ENCODE results near the gene DMRT3. TPM values are rescaled to one million over a fixed set of nuclear protein-coding genes. Genes with fewer than 3 reads are reported as not detected.

Gene DMRT3
- total and polyA plus RNA-seq, 10 of the 15 experiments (the other 5 are each of a cell fraction or from before 2014, with no cell fraction given): 0.06 to 0.11 TPM; not detected in 8

DNA sequence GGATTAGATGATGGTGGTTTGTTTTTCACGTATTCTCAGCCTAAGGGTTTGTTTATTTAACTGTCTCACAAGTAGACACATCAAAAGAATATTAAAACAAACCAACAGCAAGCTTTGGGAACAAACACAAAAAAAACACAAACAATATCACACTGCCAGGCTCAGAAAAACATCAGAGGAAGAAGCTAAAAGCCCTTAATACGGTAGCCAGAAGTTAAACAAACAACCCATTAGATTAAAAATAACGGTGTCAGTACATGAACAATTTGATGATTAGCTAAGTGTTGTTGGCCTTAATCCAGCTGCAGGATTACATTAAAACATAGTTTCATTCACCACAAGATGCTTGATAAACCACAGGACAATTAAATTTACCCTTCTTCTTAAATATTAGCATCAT, 57.8 kb downstream of the DMRT3 start:
- FAIRE-seq (no peak), ATAC-seq (no peak), DNase-seq (ENCODE audit: low read depth, low spot score) (no peak)
- no peak overlapping the region for H3K9ac ChIP-seq (ENCODE audit: control insufficient read depth, insufficient read depth, low read length)
- no peaks in the 10 kb centered on the region for H3K36me3 ChIP-seq (ENCODE audit: control insufficient read depth in 2 of 2, insufficient read depth in 2 of 2, low read length in 1 of 2)
- H3K4me1 ChIP-seq (ENCODE audit: control insufficient read depth, insufficient read depth, low read length): no peaks in the 10 kb centered on the region
- no peak overlapping the region for H2AFZ ChIP-seq (ENCODE audit: control insufficient read depth, low read depth, low read length)
- RAD21 ChIA-PET (ENCODE audit: unreplicated experiment): interaction anchor here (1.1 kb wide), 1 partner anchor 419 kb away, joined by 3 read pairs; no protein-coding TSS in a partner anchor
- no peaks in the 10 kb centered on the region for H4K20me1 ChIP-seq (ENCODE audit: control insufficient read depth, insufficient read depth)
- no peak overlapping the region for H3K4me3 ChIP-seq
- SMC1A ChIA-PET (ENCODE audit: uncharacterized antibody, unreplicated experiment): interaction anchor here (0.9 kb wide), 1 partner anchor 23 kb away, joined by 3 read pairs; no protein-coding TSS in a partner anchor
- H3K4me2 ChIP-seq (ENCODE audit: control insufficient read depth, insufficient read depth): no peak overlapping the region
- no peaks in the 10 kb centered on the region for H3K79me2 ChIP-seq (ENCODE audit: control insufficient read depth, insufficient read depth, low read length)
- 25% methylated on average over 3 of the region's 3 CpGs for WGBS (ENCODE audit: insufficient coverage, insufficient replicate concordance, low lambda C conversion rate, missing lambda C conversion rate)
- no peak overlapping the region for H3K27ac ChIP-seq (ENCODE audit: control insufficient read depth, insufficient read depth)
- no TSS peak for BruUV-seq (replicated peaks)
- CTCF ChIA-PET: interaction anchor here (1.0 to 1.5 kb wide), 3 partner anchors 25 to 419 kb away, joined by 3 to 4 read pairs (median 3); no protein-coding TSS in a partner anchor
- in situ Hi-C loops (cut with MboI): no loop called here
- POLR2A ChIA-PET: interaction anchor here (0.6 to 0.7 kb wide), 2 partner anchors 572 to 664 kb away, joined by 3 to 5 read pairs; no protein-coding TSS in a partner anchor
- no peaks in the 10 kb centered on the region for H3K9me3 ChIP-seq (replicated peaks; ENCODE audit: control insufficient read depth, insufficient read depth, low read length)
- intact Hi-C loops (cut with micrococcal nuclease; ENCODE audit: unreplicated experiment): no loop called here
- TF ChIP-seq, protein P1, sequence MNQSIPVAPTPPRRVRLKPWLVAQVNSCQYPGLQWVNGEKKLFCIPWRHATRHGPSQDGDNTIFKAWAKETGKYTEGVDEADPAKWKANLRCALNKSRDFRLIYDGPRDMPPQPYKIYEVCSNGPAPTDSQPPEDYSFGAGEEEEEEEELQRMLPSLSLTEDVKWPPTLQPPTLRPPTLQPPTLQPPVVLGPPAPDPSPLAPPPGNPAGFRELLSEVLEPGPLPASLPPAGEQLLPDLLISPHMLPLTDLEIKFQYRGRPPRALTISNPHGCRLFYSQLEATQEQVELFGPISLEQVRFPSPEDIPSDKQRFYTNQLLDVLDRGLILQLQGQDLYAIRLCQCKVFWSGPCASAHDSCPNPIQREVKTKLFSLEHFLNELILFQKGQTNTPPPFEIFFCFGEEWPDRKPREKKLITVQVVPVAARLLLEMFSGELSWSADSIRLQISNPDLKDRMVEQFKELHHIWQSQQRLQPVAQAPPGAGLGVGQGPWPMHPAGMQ (IDR thresholded peaks at IDR 0.05; ENCODE audit: borderline replicate concordance): no peak
- no peaks in the 10 kb centered on the region for H3K27me3 ChIP-seq (replicated peaks in 1 of 2; ENCODE audit: control insufficient read depth in 2 of 2, insufficient read depth in 2 of 2, low read length in 1 of 2)

DNA sequence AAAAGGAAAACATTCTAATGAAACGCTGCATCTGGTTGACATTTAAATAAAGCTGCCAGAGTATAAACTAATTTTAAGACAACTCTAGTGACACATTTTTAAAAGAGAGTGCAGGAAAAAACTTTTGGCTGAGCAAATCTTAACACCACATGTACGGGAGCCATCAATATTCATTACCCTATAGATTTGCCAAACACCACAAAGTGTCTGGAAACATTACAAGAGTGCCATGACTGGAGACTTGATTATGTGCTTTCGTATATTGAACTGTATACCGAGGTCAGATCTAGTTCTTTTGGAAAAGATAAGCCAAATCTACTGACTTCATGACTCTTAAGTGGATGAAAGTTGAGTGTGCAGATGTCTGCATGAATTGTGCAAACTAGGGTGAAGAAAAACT, 63.1 kb downstream of the DMRT3 start:
- no peak for FAIRE-seq
- no peaks in the 10 kb centered on the region for H3K4me1 ChIP-seq (ENCODE audit: control insufficient read depth, insufficient read depth, low read length)
- WGBS (ENCODE audit: insufficient coverage, insufficient replicate concordance, low lambda C conversion rate, missing lambda C conversion rate): 7% methylated on average over 4 of the region's 4 CpGs
- ChIA-PET CTCF (interaction anchor here (1.2 to 1.4 kb wide), 2 partner anchors 30 to 339 kb away, joined by 3 to 6 read pairs; no protein-coding TSS in a partner anchor), SMC1A (ENCODE audit: uncharacterized antibody, unreplicated experiment) (interaction anchor here (0.8 to 3.5 kb wide), 7 partner anchors 8 to 297 kb away, joined by 3 to 17 read pairs (median 3); no protein-coding TSS in a partner anchor), RAD21 (ENCODE audit: unreplicated experiment) (interaction anchor here (0.9 to 3.2 kb wide), 3 partner anchors 8 to 30 kb away, joined by 3 to 11 read pairs (median 5); partner anchors contain the start of gene DMRT2), POLR2A (interaction anchor here (1.2 kb wide), 1 partner anchor 30 kb away, joined by 3 read pairs; no protein-coding TSS in a partner anchor)
- H2AFZ ChIP-seq (ENCODE audit: control insufficient read depth, low read depth, low read length): no peak overlapping the region
- in situ Hi-C loops (cut with MboI) (no loop called here), intact Hi-C loops (cut with micrococcal nuclease; ENCODE audit: unreplicated experiment) (no loop called here)
- H3K9me3 ChIP-seq (replicated peaks; ENCODE audit: control insufficient read depth, insufficient read depth, low read length): no peaks in the 10 kb centered on the region; the same call in 2 of the 3 replicates
- H3K9ac ChIP-seq (ENCODE audit: control insufficient read depth, insufficient read depth, low read length): no peak overlapping the region
- no peaks in the 10 kb centered on the region for H3K36me3 ChIP-seq (ENCODE audit: control insufficient read depth in 2 of 2, insufficient read depth in 2 of 2, low read length in 1 of 2)
- peaks cover 2 to 8% of the 10 kb centered on the region in 2 experiments for H3K27me3 ChIP-seq (replicated peaks in 1 of 2; ENCODE audit: control insufficient read depth in 2 of 2, insufficient read depth in 2 of 2, low read length in 1 of 2)
- no peak overlapping the region for H3K4me2 ChIP-seq (ENCODE audit: control insufficient read depth, insufficient read depth)
- H4K20me1 ChIP-seq (ENCODE audit: control insufficient read depth, insufficient read depth): no peaks in the 10 kb centered on the region
- DNase-seq (ENCODE audit: low read depth, low spot score): no peak
- H3K4me3 ChIP-seq: no peak overlapping the region
- no peak for ATAC-seq
- no peaks in the 10 kb centered on the region for H3K79me2 ChIP-seq (ENCODE audit: control insufficient read depth, insufficient read depth, low read length)
- no peak overlapping the region for H3K27ac ChIP-seq (ENCODE audit: control insufficient read depth, insufficient read depth)
- BruUV-seq (replicated peaks): no TSS peak
- no peak for TF ChIP-seq EZH2 (IDR thresholded peaks at IDR 0.05; ENCODE audit: borderline replicate concordance, control insufficient read depth, low read depth, low read length)
- TF ChIP-seq IKZF2 (IDR thresholded peaks at IDR 0.05): no peak
- no peak for TF ChIP-seq STAT1 (conservative IDR thresholded peaks at IDR 0.05)
- TF ChIP-seq CHD4 (IDR thresholded peaks at IDR 0.05): no peak
- TF ChIP-seq CEBPB (IDR thresholded peaks at IDR 0.05; ENCODE audit: borderline replicate concordance in 1 of 2, low read depth in 2 of 2, low read length in 2 of 2): no peak
- TF ChIP-seq SMC3 (IDR thresholded peaks at IDR 0.05; ENCODE audit: borderline replicate concordance, low read length): no peak
- no peak for TF ChIP-seq RBBP5 (conservative IDR thresholded peaks at IDR 0.05)
- TF ChIP-seq HDAC6 (IDR thresholded peaks at IDR 0.05; ENCODE audit: unreplicated experiment): no peak
- no peak for TF ChIP-seq EP300 (IDR thresholded peaks at IDR 0.05; ENCODE audit: borderline replicate concordance in 1 of 2, control insufficient read depth in 1 of 2, low read depth in 2 of 2, low read length in 2 of 2)
- TF ChIP-seq, protein P2, sequence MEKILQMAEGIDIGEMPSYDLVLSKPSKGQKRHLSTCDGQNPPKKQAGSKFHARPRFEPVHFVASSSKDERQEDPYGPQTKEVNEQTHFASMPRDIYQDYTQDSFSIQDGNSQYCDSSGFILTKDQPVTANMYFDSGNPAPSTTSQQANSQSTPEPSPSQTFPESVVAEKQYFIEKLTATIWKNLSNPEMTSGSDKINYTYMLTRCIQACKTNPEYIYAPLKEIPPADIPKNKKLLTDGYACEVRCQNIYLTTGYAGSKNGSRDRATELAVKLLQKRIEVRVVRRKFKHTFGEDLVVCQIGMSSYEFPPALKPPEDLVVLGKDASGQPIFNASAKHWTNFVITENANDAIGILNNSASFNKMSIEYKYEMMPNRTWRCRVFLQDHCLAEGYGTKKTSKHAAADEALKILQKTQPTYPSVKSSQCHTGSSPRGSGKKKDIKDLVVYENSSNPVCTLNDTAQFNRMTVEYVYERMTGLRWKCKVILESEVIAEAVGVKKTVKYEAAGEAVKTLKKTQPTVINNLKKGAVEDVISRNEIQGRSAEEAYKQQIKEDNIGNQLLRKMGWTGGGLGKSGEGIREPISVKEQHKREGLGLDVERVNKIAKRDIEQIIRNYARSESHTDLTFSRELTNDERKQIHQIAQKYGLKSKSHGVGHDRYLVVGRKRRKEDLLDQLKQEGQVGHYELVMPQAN (conservative IDR thresholded peaks at IDR 0.05): no peak

Measured in GM12878 (cell line).